B cell (primary cell): ENCODE results near the gene RNPEP. TPM values are rescaled to one million over a fixed set of nuclear protein-coding genes. Genes with fewer than 3 reads are reported as not detected.

Experiments
- ATAC-seq: fragments of 200-7000 bp; cut with Tn5 transposase; one replicate; pipeline ENCODE4 v1.10.0; 2021; ENCODE audit warnings: low read depth, mild to moderate bottlenecking, moderate number of reproducible peaks, moderate library complexity
- CTCF ChIA-PET: fragments of 350-600 bp; sonication (Branson Sonifier 250); formaldehyde crosslinking; loops from one replicate; lab custom pipeline; 2021; ENCODE audit warnings: antibody characterized with exemption, inconsistent platforms; lab: Charles Lee
- POLR2A ChIA-PET: fragments of 350-600 bp; sonication (Branson Sonifier 250); formaldehyde crosslinking; loops from one replicate; lab custom pipeline; 2021; ENCODE audit warnings: antibody characterized with exemption; lab: Charles Lee
- DNase-seq: peaks from one replicate; pipeline ENCODE4 v3.0.0; 2013
- H2AFZ ChIP-seq: 2 replicates; pipeline ENCODE4 v1.6.1; 2012; ENCODE audit warnings: mild to moderate bottlenecking, low read depth, low read length; ENCODE audit not compliant: insufficient read depth, poor library complexity, severe bottlenecking
- H3K27ac ChIP-seq, 2 donors: 1 replicate in 1 of 2; 2 replicates in 1 of 2; pipeline ENCODE4 v1.5.1; 2012 to 2013; ENCODE audit warnings: low read length in 2 of 2, mild to moderate bottlenecking in 2 of 2, moderate library complexity in 1 of 2
- H3K27me3 ChIP-seq, 4 experiments: fragments of 200-600 bp in 1 of 4; sonication (generic) in 1 of 4; replicated peaks in 1 of 4; 1 replicate in 2 of 4; 2 replicates in 2 of 4; pipeline versions ENCODE4 v1.6.1 to v1.7.0; 2013 to 2016; ENCODE audit warnings: low read length in 3 of 4, mild to moderate bottlenecking in 2 of 4, mixed read lengths in 1 of 4, moderate library complexity in 1 of 4; ENCODE audit not compliant: insufficient read depth in 4 of 4, control insufficient read depth in 3 of 4; ENCODE audit errors: control extremely low read depth in 1 of 4
- H3K36me3 ChIP-seq, 2 experiments: replicated peaks in 1 of 2; 1 replicate in 1 of 2; 2 replicates in 1 of 2; pipeline versions ENCODE4 v1.6.1 to v1.7.1; 2013; ENCODE audit warnings: low read length in 1 of 2; ENCODE audit not compliant: insufficient read depth in 2 of 2, control insufficient read depth in 1 of 2; ENCODE audit errors: control extremely low read depth in 1 of 2, extremely low read depth in 1 of 2
- H3K4me1 ChIP-seq, 2 donors: fragments of 200-600 bp in 1 of 2; sonication (generic) in 1 of 2; 1 replicate in 1 of 2; 2 replicates in 1 of 2; pipeline versions ENCODE4 v1.5.1 to v1.6.1; 2013 to 2017; ENCODE audit warnings: low read length in 2 of 2; ENCODE audit not compliant: control insufficient read depth in 2 of 2, insufficient read depth in 2 of 2
- H3K4me2 ChIP-seq: replicated peaks from 2 replicates; pipeline ENCODE3; 2012; ENCODE audit warnings: mild to moderate bottlenecking, low read depth, low read length; ENCODE audit not compliant: poor library complexity, severe bottlenecking
- H3K4me3 ChIP-seq, 5 experiments: fragments of 200-600 bp in 1 of 5; sonication (generic) in 1 of 5; 1 replicate in 3 of 5; 2 replicates in 2 of 5; pipeline versions ENCODE4 v1.5.1 to v1.7.0; 2011 to 2016; ENCODE audit warnings: low read length in 4 of 5, mild to moderate bottlenecking in 4 of 5, low read depth in 2 of 5, control low read depth in 1 of 5, moderate library complexity in 1 of 5; ENCODE audit not compliant: insufficient read depth in 1 of 5; ENCODE audit errors: control extremely low read depth in 1 of 5, extremely low read depth in 1 of 5
- H3K79me2 ChIP-seq: fragments of 200-600 bp; sonication (generic); one replicate; pipeline ENCODE4 v1.6.0; 2016; ENCODE audit warnings: low read length; ENCODE audit not compliant: control insufficient read depth, insufficient read depth
- H3K9ac ChIP-seq: fragments of 200-600 bp; sonication (generic); 2 replicates; pipeline ENCODE4 v1.6.1; 2017; ENCODE audit warnings: mild to moderate bottlenecking, low read length, moderate library complexity
- H3K9me3 ChIP-seq, 3 donors: one replicate each; pipeline versions ENCODE4 v1.6.1 to v1.7.1; 2013; ENCODE audit warnings: low read length in 2 of 3; ENCODE audit not compliant: control insufficient read depth in 2 of 3, insufficient read depth in 1 of 3; ENCODE audit errors: control extremely low read depth in 1 of 3
- H4K20me1 ChIP-seq: 2 replicates; pipeline ENCODE4 v1.6.0; 2012; ENCODE audit warnings: mild to moderate bottlenecking, low read length; ENCODE audit not compliant: insufficient read depth, control insufficient read depth, poor library complexity, severe bottlenecking
- H3K27ac Mint-ChIP-seq: one replicate; pipeline ENCODE4 v1.8.0; 2021; ENCODE audit warnings: mixed read lengths
- H3K27me3 Mint-ChIP-seq: one replicate; pipeline ENCODE4 v1.8.0; 2021; ENCODE audit warnings: mixed read lengths
- H3K4me1 Mint-ChIP-seq: one replicate; pipeline ENCODE4 v1.8.0; 2021; ENCODE audit warnings: mixed read lengths
- H3K4me3 Mint-ChIP-seq: one replicate; pipeline ENCODE4 v1.8.0; 2021; ENCODE audit warnings: mixed read lengths
- H3K9me3 Mint-ChIP-seq: one replicate; pipeline ENCODE4 v1.8.0; 2022; ENCODE audit warnings: mixed read lengths; ENCODE audit not compliant: insufficient read depth
- CTCF ChIP-seq: fragments of 200-600 bp; IDR thresholded peaks from one replicate; pipeline ENCODE4 v1.8.0; 2022; ENCODE audit warnings: antibody characterized with exemption, mild to moderate bottlenecking
- EZH2 ChIP-seq: IDR thresholded peaks from 2 replicates; pipeline ENCODE4 v1.6.1; 2012; ENCODE audit warnings: borderline replicate concordance, low read depth, mild to moderate bottlenecking, moderate library complexity, low read length; ENCODE audit not compliant: insufficient read depth, poor library complexity, severe bottlenecking
- WGBS: methylation state at CpG from one replicate; pipeline ENCODE4 v1.1.5; 2013; ENCODE audit warnings: missing lambda C conversion rate; ENCODE audit not compliant: insufficient coverage; 5-methylcytosine and 5-hydroxymethylcytosine counted together
- intact Hi-C: fragments of 100-400 bp; cut with micrococcal nuclease; formaldehyde crosslinking; loops from one replicate; pipeline ENCODE4 v1.10.0; 2022
- polyA plus RNA-seq: library from polyadenylated mRNA; depleted of rRNA; stranded (reverse); fragments of >200 nt; gene quantifications from 2 replicates; pipeline ENCODE4 v1.2.3, GENCODE V29; 2012
- total RNA-seq, 2 donors: library from RNA; stranded (reverse); fragments of 120-200 nt in 1 of 2; gene quantifications; 1 replicate in 1 of 2; 2 replicates in 1 of 2; pipeline versions ENCODE4 v1.2.3 to v1.2.4, GENCODE V29; 2013 to 2022

Gene RNPEP
- total and polyA plus RNA-seq, 2 donors (not counting 1 experiment from before 2014, with no cell fraction given), result 28.9 to 42.9 TPM

DNA sequence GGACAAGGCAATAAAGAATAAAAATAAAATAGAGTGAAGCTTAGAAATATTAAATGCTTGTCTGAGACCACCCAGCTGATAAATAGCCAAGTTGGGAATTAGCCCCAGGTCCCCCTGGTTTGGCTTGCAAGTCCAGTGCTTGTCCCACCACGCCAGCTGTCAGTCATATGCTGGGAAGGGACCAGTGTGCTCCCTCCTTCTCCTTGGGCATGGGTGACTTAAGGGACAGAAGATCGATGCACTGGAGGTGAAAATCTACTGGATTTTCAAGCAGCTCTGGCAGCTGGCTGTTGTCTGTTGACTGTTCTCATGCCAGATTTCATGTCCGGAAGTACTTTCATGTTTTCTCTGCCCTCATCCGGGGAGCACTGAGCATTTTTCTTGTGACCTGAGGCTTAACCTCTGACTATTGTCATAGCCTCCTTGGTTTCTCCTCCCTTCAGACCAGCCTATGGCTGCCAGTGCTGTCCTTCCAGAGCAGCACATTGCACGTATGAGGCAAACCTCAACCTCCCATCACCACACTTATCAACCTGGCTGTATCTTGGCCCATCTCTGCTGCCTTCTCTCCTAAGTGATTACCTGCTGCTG, 48.5 kb upstream of the RNPEP start:
- H3K27ac Mint-ChIP-seq, result no peak overlapping the region
- POLR2A ChIA-PET, result no interaction called here
- ATAC-seq, result no peak
- H3K4me3 Mint-ChIP-seq, result no peak overlapping the region
- Histone ChIP-seq H3K4me3 (no peak overlapping the region), H3K79me2 (no peaks in the 10 kb centered on the region), H3K9ac (no peak overlapping the region), H3K4me1 (no peaks in the 10 kb centered on the region), H4K20me1 (no peaks in the 10 kb centered on the region), H2AFZ (no peak overlapping the region), H3K4me2 (no peak overlapping the region), H3K9me3 (no peaks in the 10 kb centered on the region), H3K27me3 (peaks cover 0 to 18% (median 5%) of the 10 kb centered on the region in 4 experiments), H3K36me3 (no peaks in the 10 kb centered on the region), H3K27ac (no peak overlapping the region)
- H3K27me3 Mint-ChIP-seq, result peaks cover 25% of the 10 kb centered on the region
- no peaks in the 10 kb centered on the region for H3K4me1 Mint-ChIP-seq
- TF ChIP-seq EZH2, result no peak
- TF ChIP-seq CTCF, result no peak
- CTCF ChIA-PET, result interaction anchor here (0.7 kb wide), 1 partner anchor 40 kb away, joined by 3 read pairs; no protein-coding TSS in a partner anchor
- no peaks in the 10 kb centered on the region for H3K9me3 Mint-ChIP-seq
- 81% methylated on average over 5 of the region's 5 CpGs for WGBS
- intact Hi-C loops, result no loop called here
- DNase-seq, result no peak

DNA sequence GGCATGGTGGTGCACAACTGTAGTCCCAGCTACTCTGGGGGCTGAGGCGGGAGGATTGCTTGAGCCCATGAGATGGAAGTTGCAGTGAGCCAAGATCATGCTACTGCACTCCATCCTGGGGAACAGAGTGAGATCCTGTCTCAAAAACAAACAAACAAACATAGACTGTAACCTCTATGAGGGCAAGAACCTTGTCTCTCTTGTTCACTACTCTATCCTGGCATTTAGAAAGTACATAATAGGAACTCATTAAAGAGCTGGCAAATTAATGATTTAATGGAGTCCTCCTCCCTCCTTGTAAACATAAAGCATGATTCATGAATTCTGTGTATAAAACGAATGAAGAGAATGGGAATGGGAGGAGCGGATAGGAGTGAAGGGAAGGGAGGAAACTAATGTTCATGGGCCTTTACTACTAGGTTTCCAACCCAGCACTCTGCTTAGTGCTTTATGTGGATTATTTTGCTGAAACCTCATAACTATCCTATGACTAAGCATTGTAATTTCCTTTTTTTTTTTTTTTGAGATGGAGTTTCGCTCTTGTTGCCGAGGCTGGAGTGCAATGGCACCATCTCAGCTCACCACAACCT, 44.7 kb upstream of the RNPEP start:
- Histone ChIP-seq H3K79me2 (no peaks in the 10 kb centered on the region), H4K20me1 (no peaks in the 10 kb centered on the region), H3K27ac (no peak overlapping the region), H3K9me3 (no peaks in the 10 kb centered on the region), H3K27me3 (peaks cover 0 to 17% (median 1%) of the 10 kb centered on the region in 4 experiments), H3K4me1 (no peaks in the 10 kb centered on the region), H3K4me2 (no peak overlapping the region), H3K9ac (no peak overlapping the region), H2AFZ (no peak overlapping the region), H3K4me3 (no peak overlapping the region), H3K36me3 (no peaks in the 10 kb centered on the region)
- H3K4me1 Mint-ChIP-seq, result no peaks in the 10 kb centered on the region
- ATAC-seq (no peak), DNase-seq (no peak)
- H3K27ac Mint-ChIP-seq, result no peak overlapping the region
- ChIA-PET POLR2A (no interaction called here), CTCF (no interaction called here)
- WGBS, result no CpG with 5 or more reads among the region's 5 CpGs
- no peak for TF ChIP-seq EZH2
- TF ChIP-seq CTCF, result no peak
- H3K27me3 Mint-ChIP-seq, result peaks cover 28% of the 10 kb centered on the region
- no peaks in the 10 kb centered on the region for H3K9me3 Mint-ChIP-seq
- intact Hi-C loops, result no loop called here
- H3K4me3 Mint-ChIP-seq, result no peak overlapping the region
